Colonic mucosa (tissue), 4 donors: ENCODE results near the gene CLEC16A. TPM values are rescaled to one million over a fixed set of nuclear protein-coding genes. Genes with fewer than 3 reads are reported as not detected.

Source experiments
- DNase-seq: peaks from one replicate; pipeline ENCODE4 v3.0.0-alpha.2; 2020
- H3K27ac ChIP-seq: fragments of 200-600 bp; one replicate; pipeline ENCODE4 v1.8.0; 2021
- H3K27me3 ChIP-seq: fragments of 200-600 bp; one replicate; pipeline ENCODE4 v1.8.0; 2021
- H3K36me3 ChIP-seq: fragments of 200-600 bp; one replicate; pipeline ENCODE4 v1.8.0; 2021
- H3K4me1 ChIP-seq: fragments of 200-600 bp; one replicate; pipeline ENCODE4 v1.8.0; 2021; ENCODE audit warnings: mild to moderate bottlenecking
- H3K4me3 ChIP-seq: fragments of 200-600 bp; one replicate; pipeline ENCODE4 v1.8.0; 2021
- H3K9ac ChIP-seq, 2 donors: one replicate each; pipeline ENCODE4 v1.7.0; 2013; ENCODE audit warnings: control low read depth in 2 of 2, low read depth in 2 of 2, low read length in 2 of 2
- H3K9me3 ChIP-seq: fragments of 200-600 bp; one replicate; pipeline ENCODE4 v1.8.0; 2021
- CTCF ChIP-seq: fragments of 200-600 bp; IDR thresholded peaks from one replicate; pipeline ENCODE4 v1.8.0; 2022; ENCODE audit warnings: antibody characterized with exemption, mild to moderate bottlenecking
- intact Hi-C: fragments of 100-400 bp; cut with DNase I; formaldehyde crosslinking; loops from one replicate; pipeline ENCODE4 v1.14.1; 2022
- total RNA-seq, 2 donors: library from RNA; stranded (reverse); fragmentation: NEBNext Ultra II Directional in 1 of 2; extraction: Animal tissue kit (Norgen Biotek cat#: 25700) in 1 of 2; gene quantifications; one replicate each; pipeline ENCODE4 v1.2.1, GENCODE V29; 2021
- donor health status: healthy.
- donor health status: DM: no; HTN: no; CAD: no.
- donor health status: DM: no; HTN: no; CAD: no.

CLEC16A gene
- total RNA-seq, 2 donors from 2014 or later: 24.9 to 29.6 TPM

- no peaks in the 10 kb centered on the region for H3K9me3 ChIP-seq
- DNase-seq: no peak
- no peak overlapping the region for H3K9ac ChIP-seq
- TF ChIP-seq CTCF: no peak
- intact Hi-C loops: no loop called here
- H3K27ac ChIP-seq: no peak overlapping the region
- no peak overlapping the region for H3K4me3 ChIP-seq
- H3K4me1 ChIP-seq: no peaks in the 10 kb centered on the region
- no peaks in the 10 kb centered on the region for H3K27me3 ChIP-seq
- H3K36me3 ChIP-seq: no peaks in the 10 kb centered on the region
These were observed 173.3 kb downstream of the CLEC16A start for GRCh38 chr16:11117576-11118211.

GRCh38 chr16:11118479-11118878, 174.1 kb downstream of the CLEC16A start:
- no peaks in the 10 kb centered on the region for H3K9me3 ChIP-seq
- H3K27ac ChIP-seq: no peak overlapping the region
- no peak for DNase-seq
- H3K4me1 ChIP-seq: no peaks in the 10 kb centered on the region
- intact Hi-C loops: no loop called here
- TF ChIP-seq CTCF: no peak
- no peaks in the 10 kb centered on the region for H3K36me3 ChIP-seq
- no peak overlapping the region for H3K9ac ChIP-seq
- no peak overlapping the region for H3K4me3 ChIP-seq
- no peaks in the 10 kb centered on the region for H3K27me3 ChIP-seq

- H3K9ac ChIP-seq: no peak overlapping the region
- H3K9me3 ChIP-seq: no peaks in the 10 kb centered on the region
- peaks cover 4% of the 10 kb centered on the region for H3K36me3 ChIP-seq
- no peaks in the 10 kb centered on the region for H3K27me3 ChIP-seq
- intact Hi-C loops: no loop called here
- DNase-seq: no peak
- H3K4me3 ChIP-seq: no peak overlapping the region
- no peaks in the 10 kb centered on the region for H3K4me1 ChIP-seq
- no peak for TF ChIP-seq CTCF
- no peak overlapping the region for H3K27ac ChIP-seq
These were observed 176.8 kb downstream of the CLEC16A start for GRCh38 chr16:11121083-11121608.

GRCh38 chr16:11121914-11122692, 177.7 kb downstream of the CLEC16A start:
- TF ChIP-seq CTCF: no peak
- Histone ChIP-seq H3K9ac (no peak overlapping the region), H3K4me1 (no peaks in the 10 kb centered on the region), H3K4me3 (no peak overlapping the region), H3K27me3 (no peaks in the 10 kb centered on the region), H3K9me3 (no peaks in the 10 kb centered on the region), H3K36me3 (peaks cover 4% of the 10 kb centered on the region), H3K27ac (no peak overlapping the region)
- intact Hi-C loops: no loop called here
- no peak for DNase-seq

- Histone ChIP-seq H3K4me1 (no peaks in the 10 kb centered on the region), H3K4me3 (no peak overlapping the region), H3K27me3 (no peaks in the 10 kb centered on the region), H3K9me3 (no peaks in the 10 kb centered on the region), H3K9ac (no peak overlapping the region), H3K27ac (no peak overlapping the region), H3K36me3 (peaks cover 4% of the 10 kb centered on the region)
- TF ChIP-seq CTCF: no peak
- no peak for DNase-seq
- intact Hi-C loops: no loop called here
These were observed 179.3 kb downstream of the CLEC16A start for GRCh38 chr16:11123666-11124065.
